Measurements from ENCODE around the gene ATG4B. TPM values are rescaled to one million over a fixed set of nuclear protein-coding genes. Genes with fewer than 3 reads are reported as not detected.

The ATG4B gene
- total and polyA plus RNA-seq, 2 of the 8 experiments (the other 6 are each of a cell fraction or from before 2014, with no cell fraction given), result 103 to 155 TPM

GRCh38 chr2:241639385-241639784 lies 1.9 kb downstream of the ATG4B start:
- Histone ChIP-seq H3K18ac (ENCODE audit: extremely low read depth, low read length) (no peak overlapping the region), H3K27me3 (replicated peaks in 1 of 4; ENCODE audit: control insufficient read depth in 3 of 4, extremely low read depth in 1 of 4, insufficient read depth in 3 of 4, low read length in 3 of 4) (no peaks in the 10 kb centered on the region), H4K20me1 (replicated peaks in 1 of 2; ENCODE audit: control insufficient read depth in 1 of 2, insufficient read depth in 2 of 2, low read length in 2 of 2) (peaks cover 24 to 29% of the 10 kb centered on the region in 2 experiments), H3K23me2 (ENCODE audit: low read depth, low read length) (peaks cover 4% of the 10 kb centered on the region; the same call in 1 of the 2 replicates), H3K4me2 (ENCODE audit: insufficient read depth in 1 of 2, low read depth in 2 of 2, low read length in 2 of 2) (peak overlapping the region in 1 of 2 experiments; percentile 83; a peak in 2 of 4 replicates), H3K23ac (ENCODE audit: insufficient read length) (no peak overlapping the region), H2BK12ac (ENCODE audit: low read depth, low read length) (no peak overlapping the region), H2AK5ac (ENCODE audit: low read depth, low read length) (no peak overlapping the region), H3K4ac (replicated peaks; ENCODE audit: insufficient read length, low read depth, low read length) (no peak overlapping the region), H3K56ac (replicated peaks; ENCODE audit: insufficient read length, low read depth, low read length) (no peak overlapping the region), H3K9me3 (ENCODE audit: insufficient read depth in 2 of 2, low read depth in 1 of 2, low read length in 1 of 2) (no peaks in the 10 kb centered on the region), H4K91ac (replicated peaks; ENCODE audit: insufficient read length, low read length) (no peak overlapping the region), H4K8ac (ENCODE audit: extremely low read depth, insufficient read depth, low read length) (no peak overlapping the region), H2BK5ac (ENCODE audit: low read depth, low read length) (no peak overlapping the region), H3K9ac (replicated peaks in 1 of 4; ENCODE audit: extremely low read depth in 1 of 4, low read depth in 3 of 4, low read length in 3 of 4) (no peak overlapping the region), H2AFZ (ENCODE audit: low read length) (no peak overlapping the region), H2BK20ac (ENCODE audit: low read length) (no peak overlapping the region), H3K14ac (ENCODE audit: insufficient read length) (no peak overlapping the region), H4K5ac (ENCODE audit: insufficient read length, low read depth, low read length) (no peak overlapping the region), H3K79me1 (ENCODE audit: low read depth, low read length) (peaks cover 27% of the 10 kb centered on the region), H3K27ac (ENCODE audit: low read depth, low read length) (no peak overlapping the region), H3K4me3 (ENCODE audit: extremely low read depth in 1 of 4, insufficient read depth in 2 of 4, low read depth in 3 of 4, low read length in 4 of 4) (0 out of 8 replicates have a peak overlapping the region, but pooled peaks of 1 of the 4 experiments have one; percentile 73), H3K4me1 (replicated peaks in 1 of 4; ENCODE audit: control insufficient read depth in 3 of 4, insufficient read depth in 4 of 4, low read length in 3 of 4) (peaks cover 0 to 10% (median 6%) of the 10 kb centered on the region in 4 experiments; a peak in 6 of 7 replicates), H2BK120ac (replicated peaks; ENCODE audit: low read depth, low read length) (no peak overlapping the region), H3K36me3 (ENCODE audit: control insufficient read depth in 2 of 4, insufficient read depth in 4 of 4, low read length in 3 of 4) (peaks cover 0 to 6% (median 3%) of the 10 kb centered on the region in 4 experiments; a peak in 3 of 8 replicates), H2BK15ac (ENCODE audit: low read length) (no peak overlapping the region), H3K79me2 (ENCODE audit: control insufficient read depth in 1 of 2, insufficient read depth in 2 of 2, low read length in 2 of 2) (peaks cover 32 to 80% of the 10 kb centered on the region in 2 experiments)
- no peak for TF ChIP-seq E2F6 (IDR thresholded peaks at IDR 0.05)
- no peak for TF ChIP-seq SP2 (IDR thresholded peaks at IDR 0.05; ENCODE audit: low read length)
- TF ChIP-seq GTF2F1 (IDR thresholded peaks at IDR 0.05; ENCODE audit: borderline replicate concordance, low read depth, low read length), result no peak
- TF ChIP-seq SUZ12 (IDR thresholded peaks at IDR 0.05; ENCODE audit: low read length), result no peak
- no peak for TF ChIP-seq EP300 (IDR thresholded peaks at IDR 0.05; ENCODE audit: borderline replicate concordance in 1 of 2, low read depth in 2 of 2, low read length in 2 of 2)
- TF ChIP-seq KDM5A (IDR thresholded peaks at IDR 0.05; ENCODE audit: low read length), result no peak
- TF ChIP-seq RBBP5 (IDR thresholded peaks at IDR 0.05; ENCODE audit: borderline replicate concordance, low read depth, low read length), result no peak
- TF ChIP-seq ASH2L (IDR thresholded peaks at IDR 0.05; ENCODE audit: low read length), result no peak
- TF ChIP-seq EZH2 (IDR thresholded peaks at IDR 0.05; ENCODE audit: low read depth, low read length, severe bottlenecking), result no peak
- no peak for TF ChIP-seq HDAC6 (IDR thresholded peaks at IDR 0.05; ENCODE audit: low read depth, low read length)
- no peak for TF ChIP-seq CHD1 (IDR thresholded peaks at IDR 0.05; ENCODE audit: low read depth, low read length)
- no peak for TF ChIP-seq SP4 (IDR thresholded peaks at IDR 0.05; ENCODE audit: low read length)
- TF ChIP-seq SIN3A (conservative IDR thresholded peaks at IDR 0.05 in 1 of 2, IDR thresholded peaks at IDR 0.05 in 1 of 2; ENCODE audit: low read depth in 1 of 2, low read length in 2 of 2), result no peak
- ChIA-PET CTCF (ENCODE audit: partially characterized antibody) (interaction anchor here (2.4 kb wide), 1 partner anchor 20 kb away, joined by 13 read pairs; no protein-coding TSS in a partner anchor), POLR2A (ENCODE audit: partially characterized antibody) (no interaction called here)
- 80% methylated on average over 7 of the region's 7 CpGs; no CpG with 5 or more reads in 1 of the 2 experiments for WGBS, 2 experiments (ENCODE audit: extremely low coverage in 1 of 2, insufficient coverage in 1 of 2, insufficient read length in 1 of 2, insufficient replicate concordance in 2 of 2, low coverage in 1 of 2, low lambda C conversion rate in 2 of 2, missing lambda C conversion rate in 1 of 2)
- DNase-seq (ENCODE audit: low read depth in 1 of 2, low spot score in 2 of 2) (no peak), FAIRE-seq (no peak)

Measured in H1 (cell line).